IgD-negative memory B cell (primary cell): Measurements from ENCODE around the gene TMEM163. TPM values are rescaled to one million over a fixed set of nuclear protein-coding genes. Genes with fewer than 3 reads are reported as not detected.
"Not testable (repeated sequence)": the region's sequence is repeated elsewhere in the genome, so short reads cannot be mapped to it uniquely, and the experiment has no call there.

Experiments used
- H3K27ac Mint-ChIP-seq, 3 donors: one replicate each; pipeline ENCODE4 v1.8.0; 2020 to 2022; ENCODE audit warnings: mild to moderate bottlenecking in 3 of 3, mixed read lengths in 3 of 3, moderate library complexity in 1 of 3
- H3K27me3 Mint-ChIP-seq: one replicate; pipeline ENCODE4 v1.8.0; 2021; ENCODE audit warnings: mixed read lengths
- H3K36me3 Mint-ChIP-seq: one replicate; pipeline ENCODE4 v1.8.0; 2020; ENCODE audit warnings: mild to moderate bottlenecking, mixed read lengths
- H3K4me1 Mint-ChIP-seq, 3 donors: one replicate each; pipeline ENCODE4 v1.8.0; 2020 to 2022; ENCODE audit warnings: mixed read lengths in 3 of 3, mild to moderate bottlenecking in 1 of 3
- H3K4me3 Mint-ChIP-seq, 4 donors: one replicate each; pipeline ENCODE4 v1.8.0; 2020 to 2022; ENCODE audit warnings: mild to moderate bottlenecking in 4 of 4, mixed read lengths in 4 of 4, moderate library complexity in 3 of 4
- H3K9me3 Mint-ChIP-seq, 3 donors: one replicate each; pipeline ENCODE4 v1.8.0; 2020 to 2021; ENCODE audit warnings: mixed read lengths in 3 of 3, mild to moderate bottlenecking in 1 of 3
- polyA plus RNA-seq: library from polyadenylated mRNA; unstranded; fragments of 300-500 nt; fragmentation: Illumina TruSeq; gene quantifications from one replicate; pipeline ENCODE4 v1.2.3, GENCODE V29; 2021

The TMEM163 gene
- polyA plus RNA-seq, 1 donor from 2014 or later: 1.2 TPM

- H3K4me3 Mint-ChIP-seq: no peak overlapping the region
- no peaks in the 10 kb centered on the region for H3K27me3 Mint-ChIP-seq
- peaks cover 0 to 1% (median 0%) of the 10 kb centered on the region in 3 donors for H3K4me1 Mint-ChIP-seq
- H3K27ac Mint-ChIP-seq: no peak overlapping the region
- peaks cover 2% of the 10 kb centered on the region for H3K36me3 Mint-ChIP-seq
- no peaks in the 10 kb centered on the region for H3K9me3 Mint-ChIP-seq
Observed at GRCh38 chr2:134498654-134499053, 220.1 kb downstream of the TMEM163 start.

GRCh38 chr2:134493797-134494196 is 225.0 kb downstream of the TMEM163 start:
- Mint-ChIP-seq H3K27ac (no peak overlapping the region), H3K36me3 (no peaks in the 10 kb centered on the region), H3K27me3 (no peaks in the 10 kb centered on the region), H3K9me3 (no peaks in the 10 kb centered on the region), H3K4me1 (peaks cover 0 to 2% (median 0%) of the 10 kb centered on the region in 3 donors), H3K4me3 (no peak overlapping the region)

- Mint-ChIP-seq H3K9me3 (no peaks in the 10 kb centered on the region), H3K36me3 (peaks cover 1% of the 10 kb centered on the region), H3K4me3 (no peak overlapping the region)
Observed at GRCh38 chr2:134491771-134492441, 226.9 kb downstream of the TMEM163 start.

GRCh38 chr2:134491022-134491421 is 227.8 kb downstream of the TMEM163 start:
- Mint-ChIP-seq H3K4me1 (peaks cover 0 to 2% (median 0%) of the 10 kb centered on the region in 3 donors), H3K4me3 (no peak overlapping the region), H3K27ac (no peak overlapping the region), H3K9me3 (no peaks in the 10 kb centered on the region), H3K27me3 (no peaks in the 10 kb centered on the region), H3K36me3 (peaks cover 1% of the 10 kb centered on the region)

More at GRCh38 chr2:134491771-134492441, 226.9 kb downstream of the TMEM163 start:
- no peaks in the 10 kb centered on the region for H3K27me3 Mint-ChIP-seq
- H3K4me1 Mint-ChIP-seq: peaks cover 0 to 2% (median 0%) of the 10 kb centered on the region in 3 donors
- H3K27ac Mint-ChIP-seq: no peak overlapping the region

- H3K4me3 Mint-ChIP-seq: no peak overlapping the region
- H3K4me1 Mint-ChIP-seq: peaks cover 0 to 2% (median 0%) of the 10 kb centered on the region in 3 donors
- H3K9me3 Mint-ChIP-seq: no peaks in the 10 kb centered on the region
- H3K36me3 Mint-ChIP-seq: peaks cover 1% of the 10 kb centered on the region
- H3K27me3 Mint-ChIP-seq: no peaks in the 10 kb centered on the region
- no peak overlapping the region for H3K27ac Mint-ChIP-seq
Observed at GRCh38 chr2:134490559-134490958, 228.2 kb downstream of the TMEM163 start.

- Mint-ChIP-seq H3K4me3 (no peak overlapping the region), H3K36me3 (peaks cover 1% of the 10 kb centered on the region), H3K27me3 (no peaks in the 10 kb centered on the region), H3K9me3 (no peaks in the 10 kb centered on the region), H3K27ac (no peak overlapping the region), H3K4me1 (peaks cover 0 to 2% (median 0%) of the 10 kb centered on the region in 3 donors)
Observed at GRCh38 chr2:134489732-134490384, 228.9 kb downstream of the TMEM163 start.

GRCh38 chr2:134482766-134483340 is 235.9 kb downstream of the TMEM163 start:
- Mint-ChIP-seq H3K27ac (no peak overlapping the region), H3K36me3 (peaks cover 2% of the 10 kb centered on the region), H3K4me1 (no peaks in the 10 kb centered on the region), H3K9me3 (peaks cover 0 to 2% (median 0%) of the 10 kb centered on the region in 3 donors), H3K4me3 (no peak overlapping the region), H3K27me3 (no peaks in the 10 kb centered on the region)

- Mint-ChIP-seq H3K27me3 (no peaks in the 10 kb centered on the region), H3K4me3 (no peak overlapping the region), H3K27ac (no peak overlapping the region), H3K4me1 (no peaks in the 10 kb centered on the region), H3K9me3 (peaks cover 0 to 2% (median 0%) of the 10 kb centered on the region in 3 donors), H3K36me3 (peaks cover 3% of the 10 kb centered on the region)
Observed at GRCh38 chr2:134482131-134482723, 236.6 kb downstream of the TMEM163 start.

GRCh38 chr2:134479696-134480330 is 239.0 kb downstream of the TMEM163 start:
- H3K4me3 Mint-ChIP-seq: no peak overlapping the region
- no peaks in the 10 kb centered on the region for H3K4me1 Mint-ChIP-seq
- peak overlapping the region in 1 of 3 donors; percentile 43 for H3K27ac Mint-ChIP-seq
- peaks cover 0 to 2% (median 0%) of the 10 kb centered on the region in 3 donors for H3K9me3 Mint-ChIP-seq
- peaks cover 5% of the 10 kb centered on the region for H3K36me3 Mint-ChIP-seq
- H3K27me3 Mint-ChIP-seq: no peaks in the 10 kb centered on the region

GRCh38 chr2:134476982-134477381 is 241.8 kb downstream of the TMEM163 start:
- peaks cover 0 to 16% (median 6%) of the 10 kb centered on the region in 3 donors for H3K9me3 Mint-ChIP-seq
- not testable (repeated sequence) for H3K4me1 Mint-ChIP-seq, H3K36me3 Mint-ChIP-seq, H3K27me3 Mint-ChIP-seq, H3K4me3 Mint-ChIP-seq, H3K27ac Mint-ChIP-seq

- Mint-ChIP-seq H3K27ac (no peak overlapping the region), H3K27me3 (no peaks in the 10 kb centered on the region), H3K9me3 (peaks cover 0 to 16% (median 4%) of the 10 kb centered on the region in 3 donors), H3K4me3 (peak overlapping the region in 1 of 4 donors; percentile 39), H3K4me1 (no peaks in the 10 kb centered on the region), H3K36me3 (peaks cover 5% of the 10 kb centered on the region)
Observed at GRCh38 chr2:134470561-134471168, 248.1 kb downstream of the TMEM163 start.

GRCh38 chr2:134469516-134470115 is 249.2 kb downstream of the TMEM163 start:
- no peak overlapping the region for H3K4me3 Mint-ChIP-seq
- H3K36me3 Mint-ChIP-seq: peaks cover 3% of the 10 kb centered on the region
- no peak overlapping the region for H3K27ac Mint-ChIP-seq
- H3K4me1 Mint-ChIP-seq: no peaks in the 10 kb centered on the region
- peaks cover 0 to 16% (median 4%) of the 10 kb centered on the region in 3 donors for H3K9me3 Mint-ChIP-seq
- H3K27me3 Mint-ChIP-seq: no peaks in the 10 kb centered on the region

- H3K27ac Mint-ChIP-seq: no peak overlapping the region
- H3K27me3 Mint-ChIP-seq: no peaks in the 10 kb centered on the region
- H3K36me3 Mint-ChIP-seq: no peaks in the 10 kb centered on the region
- no peak overlapping the region for H3K4me3 Mint-ChIP-seq
- H3K9me3 Mint-ChIP-seq: peaks cover 0 to 9% (median 0%) of the 10 kb centered on the region in 3 donors
- no peaks in the 10 kb centered on the region for H3K4me1 Mint-ChIP-seq
Observed at GRCh38 chr2:134468776-134469175, 250.0 kb downstream of the TMEM163 start.

- H3K4me3 Mint-ChIP-seq: no peak overlapping the region
- peaks cover 0 to 5% (median 0%) of the 10 kb centered on the region in 3 donors for H3K9me3 Mint-ChIP-seq
- H3K27me3 Mint-ChIP-seq: no peaks in the 10 kb centered on the region
- no peak overlapping the region for H3K27ac Mint-ChIP-seq
- H3K4me1 Mint-ChIP-seq: no peaks in the 10 kb centered on the region
- H3K36me3 Mint-ChIP-seq: no peaks in the 10 kb centered on the region
Observed at GRCh38 chr2:134468164-134468563, 250.6 kb downstream of the TMEM163 start.
